GM12878 (cell line): Measurements from ENCODE around the gene DARS1. TPM values are rescaled to one million over a fixed set of nuclear protein-coding genes. Genes with fewer than 3 reads are reported as not detected.
A peak's percentile ranks its signal among the peaks of the same experiment; 100 is the strongest.

ENCODE experiments used
- ATAC-seq: fragments of 200-7000 bp; cut with Tn5 transposase; 3 replicates; pipeline ENCODE4 v1.9.1; 2020; ENCODE audit warnings: mild to moderate bottlenecking, moderate library complexity
- BruUV-seq: library from RNA; stranded (reverse); fragments of 400-500 nt; replicated peaks from 2 replicates; lab custom pipeline; 2021; lab: Mats Ljungman, UMichigan
- CTCF ChIA-PET: fragments of 300-600 bp; sonication (Branson Sonifier 250); formaldehyde crosslinking; extraction: SDS; loops from one replicate; lab custom pipeline; 2021; ENCODE audit warnings: inconsistent platforms; lab: Yijun Ruan, JAX
- POLR2A ChIA-PET: fragments of 350-600 bp; formaldehyde crosslinking; extraction: SDS; loops from one replicate; lab custom pipeline; 2021; ENCODE audit warnings: inconsistent platforms; lab: Charles Lee
- RAD21 ChIA-PET: fragments of 300-600 bp; sonication (Branson Sonifier 250); formaldehyde crosslinking; loops from one replicate; lab custom pipeline; 2023; ENCODE audit warnings: antibody characterized with exemption; ENCODE audit not compliant: unreplicated experiment; lab: Charles Lee
- SMC1A ChIA-PET: fragments of 300-600 bp; sonication (Branson Sonifier 250); formaldehyde crosslinking; loops from one replicate; lab custom pipeline; 2023; ENCODE audit not compliant: unreplicated experiment, uncharacterized antibody; lab: Charles Lee
- DNase-seq: peaks from one replicate; pipeline ENCODE4 v3.0.0-alpha.2; 2011; ENCODE audit warnings: low read depth, low spot score
- FAIRE-seq: peaks from 3 replicates; lab custom pipeline; 2011; peaks lifted over from hg19 to GRCh38; lab: Jason Lieb, UNC
- H2AFZ ChIP-seq: 2 replicates; pipeline ENCODE4 v1.6.0; 2011; ENCODE audit warnings: low read depth, low read length, control low read depth; ENCODE audit not compliant: control insufficient read depth
- H3K27ac ChIP-seq: 2 replicates; pipeline ENCODE4 v1.5.1; 2011; ENCODE audit warnings: control low read depth; ENCODE audit not compliant: control insufficient read depth, insufficient read depth
- H3K27me3 ChIP-seq, 2 experiments: replicated peaks in 1 of 2; 2 replicates each; pipeline versions ENCODE4 v1.6.0 to v1.6.1; 2011; ENCODE audit warnings: low read length in 1 of 2; ENCODE audit not compliant: control insufficient read depth in 2 of 2, insufficient read depth in 2 of 2
- H3K36me3 ChIP-seq, 2 experiments: 2 replicates each; pipeline ENCODE4 v1.5.1; 2011; ENCODE audit warnings: low read length in 1 of 2; ENCODE audit not compliant: control insufficient read depth in 2 of 2, insufficient read depth in 2 of 2
- H3K4me1 ChIP-seq: 2 replicates; pipeline ENCODE4 v1.6.1; 2011; ENCODE audit warnings: mild to moderate bottlenecking, low read length, moderate library complexity, mixed read lengths; ENCODE audit not compliant: control insufficient read depth, insufficient read depth
- H3K4me2 ChIP-seq: 2 replicates; pipeline ENCODE4 v1.6.0; 2011; ENCODE audit warnings: control low read depth; ENCODE audit not compliant: control insufficient read depth, insufficient read depth
- H3K4me3 ChIP-seq: fragments of 200-600 bp; sonication (generic); 2 replicates; pipeline ENCODE4 v1.5.1; 2016
- H3K79me2 ChIP-seq: 2 replicates; pipeline ENCODE4 v1.6.0; 2011; ENCODE audit warnings: low read length; ENCODE audit not compliant: control insufficient read depth, insufficient read depth
- H3K9ac ChIP-seq: 2 replicates; pipeline ENCODE4 v1.8.0; 2011; ENCODE audit warnings: low read length, control low read depth, mixed read lengths; ENCODE audit not compliant: control insufficient read depth, insufficient read depth
- H3K9me3 ChIP-seq: replicated peaks from 3 replicates; pipeline ENCODE4 v1.5.1; 2011; ENCODE audit warnings: mild to moderate bottlenecking, low read length; ENCODE audit not compliant: control insufficient read depth, insufficient read depth
- H4K20me1 ChIP-seq: 2 replicates; pipeline ENCODE4 v1.6.0; 2011; ENCODE audit not compliant: control insufficient read depth, insufficient read depth
- CBX5 ChIP-seq: sonication (generic); IDR thresholded peaks from 2 replicates; pipeline ENCODE4 v1.6.1; 2016; ENCODE audit warnings: low read depth, moderate library complexity, mild to moderate bottlenecking, inconsistent platforms
- MYC ChIP-seq: IDR thresholded peaks from 2 replicates; pipeline ENCODE4 v1.6.1; 2011; ENCODE audit warnings: mild to moderate bottlenecking, low read length, moderate library complexity, inconsistent platforms; ENCODE audit not compliant: insufficient read depth, insufficient replicate concordance, insufficient read length, severe bottlenecking
- PML ChIP-seq: IDR thresholded peaks from 2 replicates; pipeline ENCODE4 v1.6.1; 2012; ENCODE audit warnings: low read length, inconsistent platforms
- RCOR1 ChIP-seq: conservative IDR thresholded peaks from 2 replicates; pipeline ENCODE4 v1.6.1; 2012; ENCODE audit warnings: low read depth, low read length, improper control_type of control experiment
- SMAD1 ChIP-seq: fragments of 450-650 bp; IDR thresholded peaks from 2 replicates; pipeline ENCODE4 v1.6.1; 2018; ENCODE audit warnings: mild to moderate bottlenecking, low read depth; ENCODE audit not compliant: partially characterized antibody
- SMAD5 ChIP-seq: IDR thresholded peaks from 2 replicates; pipeline ENCODE4 v1.6.1; 2016; ENCODE audit warnings: antibody characterized with exemption, low read depth
- ZBTB40 ChIP-seq: fragments of 450-650 bp; IDR thresholded peaks from 2 replicates; pipeline ENCODE4 v1.6.1; 2016; ENCODE audit warnings: mild to moderate bottlenecking, moderate library complexity, borderline replicate concordance
- WGBS: methylation state at CpG from one replicate; pipeline ENCODE4 v1.1.6; 2016; ENCODE audit warnings: low lambda C conversion rate; ENCODE audit not compliant: insufficient replicate concordance, insufficient coverage; ENCODE audit errors: missing lambda C conversion rate; 5-methylcytosine and 5-hydroxymethylcytosine counted together
- in situ Hi-C: fragments of 300-500 bp; cut with MboI; formaldehyde crosslinking; loops from 9 replicates; pipeline ENCODE4 v1.14.3; 2018; ENCODE audit warnings: mixed read lengths
- intact Hi-C: fragments of 100-400 bp; cut with micrococcal nuclease; formaldehyde crosslinking; loops from one replicate; pipeline ENCODE4 v1.14.2; 2022; ENCODE audit not compliant: unreplicated experiment
- polyA plus RNA-seq, 11 experiments: library from polyadenylated mRNA; depleted of rRNA in 4 of 11; unstranded in 6 of 11; stranded (reverse) in 5 of 11; fragments of >200 nt; fragmentation: Nextera tagmentation in 4 of 11; fragmentation: Illumina TruSeq in 1 of 11; extraction: Ambion mirVana in 4 of 11; extraction: Trizol in 1 of 11; gene quantifications; 1 replicate in 1 of 11; 2 replicates in 10 of 11; pipeline versions ENCODE4 v1.2.1 to v1.2.3, GENCODE V29; 2011 to 2016; ENCODE audit warnings: inconsistent platforms in 2 of 11, missing spikeins in 2 of 11, low read depth in 1 of 11
- total RNA-seq, 4 experiments: library from RNA; depleted of rRNA in 3 of 4; stranded (reverse); fragments of >200 nt in 3 of 4; fragmentation: Illumina TruSeq in 1 of 4; extraction: Trizol in 1 of 4; gene quantifications; 2 replicates each; pipeline versions ENCODE4 v1.2.1 to v1.2.3, GENCODE V29; 2013 to 2021
- TF ChIP-seq, protein P1 (sequence below): fragments of 450-650 bp; IDR thresholded peaks from 2 replicates; pipeline ENCODE4 v1.6.1; 2018; ENCODE audit warnings: borderline replicate concordance, mild to moderate bottlenecking; ENCODE audit not compliant: partially characterized antibody

Gene DARS1
- total and polyA plus RNA-seq, 10 of the 15 experiments (the other 5 are each of a cell fraction or from before 2014, with no cell fraction given) = 91.0 to 387 (median 137) TPM

DNA sequence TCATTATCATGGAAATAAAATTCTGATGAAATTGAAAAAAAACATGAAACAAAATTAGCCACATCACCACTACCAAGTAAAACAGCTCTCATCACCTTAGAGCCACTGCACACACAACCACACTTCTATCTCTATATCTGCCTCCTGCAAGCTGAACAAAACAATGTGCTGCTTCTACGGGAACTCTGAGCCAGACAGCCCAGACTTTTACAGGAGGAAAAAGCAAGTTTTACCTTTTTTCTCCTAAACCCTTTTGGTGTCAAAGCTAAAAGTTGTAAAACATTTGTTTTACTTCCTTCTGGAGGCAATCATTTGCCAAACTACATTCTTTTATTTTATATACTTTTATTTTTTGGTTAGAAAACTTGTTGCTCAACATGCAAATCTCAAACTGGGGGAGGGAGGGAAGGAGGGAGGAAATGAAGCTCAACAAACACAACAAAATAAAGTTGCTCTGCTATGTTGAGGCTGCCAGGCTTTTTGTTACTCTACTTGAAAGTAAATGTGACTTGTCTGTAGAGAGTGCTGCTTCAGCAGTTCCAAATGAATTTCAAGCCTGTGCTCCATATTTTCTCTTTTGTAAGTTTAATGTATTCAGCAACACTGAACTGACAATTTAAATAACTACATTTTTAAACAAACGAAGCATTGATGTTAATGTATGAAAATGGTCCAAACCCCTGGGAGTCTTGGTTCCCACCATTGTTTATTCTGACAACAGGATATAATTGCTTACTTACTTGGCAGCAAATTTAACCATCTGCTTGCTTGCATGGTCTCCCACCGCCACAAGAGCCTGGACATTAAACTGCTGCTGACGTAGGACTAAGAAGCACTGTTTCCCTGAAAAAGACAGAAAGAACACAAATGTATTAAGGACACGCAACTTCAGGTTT is 24.5 kb downstream of the DARS1 start:
- FAIRE-seq (no peak), ATAC-seq (peak; percentile 45; the same call in 2 of the 3 replicates), DNase-seq (no peak)
- Histone ChIP-seq H2AFZ (no peak overlapping the region), H3K4me1 (peaks cover 15% of the 10 kb centered on the region), H3K36me3 (peaks cover 0 to 24% of the 10 kb centered on the region in 2 experiments; a peak in 3 of 4 replicates), H3K27ac (no peak overlapping the region), H3K9ac (no peak overlapping the region), H3K27me3 (no peaks in the 10 kb centered on the region), H3K79me2 (peaks cover 8% of the 10 kb centered on the region), H4K20me1 (no peaks in the 10 kb centered on the region), H3K4me2 (no peak overlapping the region), H3K4me3 (no peak overlapping the region), H3K9me3 (no peaks in the 10 kb centered on the region)
- in situ Hi-C loops (no loop called here), intact Hi-C loops (no loop called here)
- no TSS peak for BruUV-seq
- TF ChIP-seq RCOR1 (no peak), CBX5 (no peak), SMAD1 (no peak), ZBTB40 (peak; percentile 64; the same call in 1 of the 2 replicates), SMAD5 (no peak), PML (no peak), MYC (no peak)
- TF ChIP-seq, protein P1, sequence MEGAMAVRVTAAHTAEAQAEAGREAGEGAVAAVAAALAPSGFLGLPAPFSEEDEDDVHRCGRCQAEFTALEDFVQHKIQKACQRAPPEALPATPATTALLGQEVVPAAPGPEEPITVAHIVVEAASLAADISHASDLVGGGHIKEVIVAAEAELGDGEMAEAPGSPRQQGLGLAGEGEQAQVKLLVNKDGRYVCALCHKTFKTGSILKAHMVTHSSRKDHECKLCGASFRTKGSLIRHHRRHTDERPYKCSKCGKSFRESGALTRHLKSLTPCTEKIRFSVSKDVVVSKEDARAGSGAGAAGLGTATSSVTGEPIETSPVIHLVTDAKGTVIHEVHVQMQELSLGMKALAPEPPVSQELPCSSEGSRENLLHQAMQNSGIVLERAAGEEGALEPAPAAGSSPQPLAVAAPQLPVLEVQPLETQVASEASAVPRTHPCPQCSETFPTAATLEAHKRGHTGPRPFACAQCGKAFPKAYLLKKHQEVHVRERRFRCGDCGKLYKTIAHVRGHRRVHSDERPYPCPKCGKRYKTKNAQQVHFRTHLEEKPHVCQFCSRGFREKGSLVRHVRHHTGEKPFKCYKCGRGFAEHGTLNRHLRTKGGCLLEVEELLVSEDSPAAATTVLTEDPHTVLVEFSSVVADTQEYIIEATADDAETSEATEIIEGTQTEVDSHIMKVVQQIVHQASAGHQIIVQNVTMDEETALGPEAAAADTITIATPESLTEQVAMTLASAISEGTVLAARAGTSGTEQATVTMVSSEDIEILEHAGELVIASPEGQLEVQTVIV = no peak
- SMC1A ChIA-PET = interaction anchor here (0.5 to 2.5 kb wide), 13 partner anchors 10 to 420 kb away, joined by 3 to 15 read pairs (median 5); no protein-coding TSS in a partner anchor
- CTCF ChIA-PET = interaction anchor here (0.7 to 1.9 kb wide), 4 partner anchors 11 to 23 kb away, joined by 3 to 5 read pairs (median 4); no protein-coding TSS in a partner anchor
- POLR2A ChIA-PET = interaction anchor here (0.6 to 2.3 kb wide), 4 partner anchors 9 to 56 kb away, joined by 3 to 11 read pairs (median 3); no protein-coding TSS in a partner anchor
- WGBS = 67% methylated on average over 5 of the region's 5 CpGs
- RAD21 ChIA-PET = interaction anchor here (0.5 to 4.0 kb wide), 8 partner anchors 11 to 430 kb away, joined by 3 to 12 read pairs (median 4); partner anchors contain the start of genes R3HDM1 and ZRANB3
